Measurements from ENCODE around the gene SALL4. TPM values are rescaled to one million over a fixed set of nuclear protein-coding genes. Genes with fewer than 3 reads are reported as not detected.
A peak's percentile ranks its signal among the peaks of the same experiment; 100 is the strongest.
"Not testable (repeated sequence)": the region's sequence is repeated elsewhere in the genome, so short reads cannot be mapped to it uniquely, and the experiment has no call there.

Gene SALL4
- total RNA-seq, 1 experiment from 2014 or later, result 0.49 TPM

GRCh38 chr20:51756653-51757052 lies 45.7 kb downstream of the SALL4 start:
- TF ChIP-seq CTCF (IDR thresholded peaks at IDR 0.05; ENCODE audit: unreplicated experiment), result no peak
- DNase-seq (ENCODE audit: unreplicated experiment), result no peak
- Mint-ChIP-seq H3K9me3 (ENCODE audit: unreplicated experiment) (no peaks in the 10 kb centered on the region), H3K4me1 (ENCODE audit: insufficient read depth, unreplicated experiment) (peaks cover 20% of the 10 kb centered on the region), H3K36me3 (ENCODE audit: insufficient read depth, unreplicated experiment) (peaks cover 5% of the 10 kb centered on the region), H3K27ac (ENCODE audit: low read depth, unreplicated experiment) (no peak overlapping the region), H3K4me3 (ENCODE audit: unreplicated experiment) (no peak overlapping the region), H3K27me3 (ENCODE audit: insufficient read depth, unreplicated experiment) (no peaks in the 10 kb centered on the region)
- ChIA-PET CTCF (interaction anchor here (0.5 kb wide), 1 partner anchor 122 kb away, joined by 3 read pairs; no protein-coding TSS in a partner anchor), POLR2A (interaction anchor here (0.6 to 0.7 kb wide), 2 partner anchors 9 to 545 kb away, joined by 3 to 4 read pairs; no protein-coding TSS in a partner anchor)
- no TSS peak for BruUV-seq (replicated peaks)
- intact Hi-C loops (cut with micrococcal nuclease), result no loop called here

GRCh38 chr20:51753220-51753619 lies 49.1 kb downstream of the SALL4 start:
- ChIA-PET POLR2A (interaction anchor here (0.6 to 2.5 kb wide), 8 partner anchors 8 to 932 kb away, joined by 3 to 13 read pairs (median 4); partner anchors contain the start of genes KCNG1 and ZFP64), CTCF (interaction anchor here (0.6 kb wide), 1 partner anchor 116 kb away, joined by 8 read pairs; no protein-coding TSS in a partner anchor)
- H3K9me3 Mint-ChIP-seq (ENCODE audit: unreplicated experiment); DNase-seq (ENCODE audit: unreplicated experiment); H3K27me3 Mint-ChIP-seq (ENCODE audit: insufficient read depth, unreplicated experiment); BruUV-seq (replicated peaks); H3K36me3 Mint-ChIP-seq (ENCODE audit: insufficient read depth, unreplicated experiment); H3K4me3 Mint-ChIP-seq (ENCODE audit: unreplicated experiment): not testable (repeated sequence)
- Mint-ChIP-seq H3K4me1 (ENCODE audit: insufficient read depth, unreplicated experiment) (peaks cover 26% of the 10 kb centered on the region), H3K27ac (ENCODE audit: low read depth, unreplicated experiment) (peak overlapping the region; percentile 97)
- intact Hi-C loops (cut with micrococcal nuclease), result loop anchor here (2.0 to 5.0 kb wide), 2 partner anchors 14 to 56 kb away; no protein-coding TSS in a partner anchor

GRCh38 chr20:51752343-51752951 lies 49.9 kb downstream of the SALL4 start:
- H3K36me3 Mint-ChIP-seq (ENCODE audit: insufficient read depth, unreplicated experiment), result peaks cover 5% of the 10 kb centered on the region
- POLR2A ChIA-PET, result interaction anchor here (0.6 to 2.5 kb wide), 12 partner anchors 9 to 932 kb away, joined by 3 to 13 read pairs (median 3); partner anchors contain the start of genes KCNG1 and ZFP64
- peaks cover 26% of the 10 kb centered on the region for H3K4me1 Mint-ChIP-seq (ENCODE audit: insufficient read depth, unreplicated experiment)
- intact Hi-C loops (cut with micrococcal nuclease), result loop anchor here (2.0 to 5.0 kb wide), 2 partner anchors 14 to 55 kb away; no protein-coding TSS in a partner anchor
- peak overlapping the region; percentile 54 for H3K4me3 Mint-ChIP-seq (ENCODE audit: unreplicated experiment)
- BruUV-seq (replicated peaks), result no TSS peak
- no peaks in the 10 kb centered on the region for H3K9me3 Mint-ChIP-seq (ENCODE audit: unreplicated experiment)
- CTCF ChIA-PET, result interaction anchor here (0.5 to 1.3 kb wide), 4 partner anchors 52 to 380 kb away, joined by 3 to 8 read pairs (median 4); no protein-coding TSS in a partner anchor
- H3K27ac Mint-ChIP-seq (ENCODE audit: low read depth, unreplicated experiment), result peak overlapping the region; percentile 97
- no peaks in the 10 kb centered on the region for H3K27me3 Mint-ChIP-seq (ENCODE audit: insufficient read depth, unreplicated experiment)
- no peak for TF ChIP-seq CTCF (IDR thresholded peaks at IDR 0.05; ENCODE audit: unreplicated experiment)
- DNase-seq (ENCODE audit: unreplicated experiment), result peak; percentile 62

- CTCF ChIA-PET, result interaction anchor here (0.6 to 1.9 kb wide), 3 partner anchors 53 to 444 kb away, joined by 4 to 7 read pairs (median 4); no protein-coding TSS in a partner anchor
- POLR2A ChIA-PET, result interaction anchor here (1.0 to 2.5 kb wide), 3 partner anchors 16 to 22 kb away, joined by 3 to 13 read pairs (median 4); no protein-coding TSS in a partner anchor
- DNase-seq (ENCODE audit: unreplicated experiment), result no peak
- Mint-ChIP-seq H3K27ac (ENCODE audit: low read depth, unreplicated experiment) (peak overlapping the region; percentile 97), H3K4me3 (ENCODE audit: unreplicated experiment) (no peak overlapping the region), H3K36me3 (ENCODE audit: insufficient read depth, unreplicated experiment) (no peaks in the 10 kb centered on the region), H3K27me3 (ENCODE audit: insufficient read depth, unreplicated experiment) (no peaks in the 10 kb centered on the region), H3K4me1 (ENCODE audit: insufficient read depth, unreplicated experiment) (peaks cover 26% of the 10 kb centered on the region), H3K9me3 (ENCODE audit: unreplicated experiment) (no peaks in the 10 kb centered on the region)
- intact Hi-C loops (cut with micrococcal nuclease), result loop anchor here (5.0 kb wide), 1 partner anchor 54 kb away; no protein-coding TSS in a partner anchor
- no peak for TF ChIP-seq CTCF (IDR thresholded peaks at IDR 0.05; ENCODE audit: unreplicated experiment)
- no TSS peak for BruUV-seq (replicated peaks)
Observed at GRCh38 chr20:51750770-51751388, 51.4 kb downstream of the SALL4 start.
